Measurements from ENCODE around the gene ZNF563. TPM values are rescaled to one million over a fixed set of nuclear protein-coding genes. Genes with fewer than 3 reads are reported as not detected.
"Not testable (repeated sequence)": the region's sequence is repeated elsewhere in the genome, so short reads cannot be mapped to it uniquely, and the experiment has no call there.

ZNF563 gene
- 1 to 10 TPM; 2.3 TPM for total RNA-seq

DNA sequence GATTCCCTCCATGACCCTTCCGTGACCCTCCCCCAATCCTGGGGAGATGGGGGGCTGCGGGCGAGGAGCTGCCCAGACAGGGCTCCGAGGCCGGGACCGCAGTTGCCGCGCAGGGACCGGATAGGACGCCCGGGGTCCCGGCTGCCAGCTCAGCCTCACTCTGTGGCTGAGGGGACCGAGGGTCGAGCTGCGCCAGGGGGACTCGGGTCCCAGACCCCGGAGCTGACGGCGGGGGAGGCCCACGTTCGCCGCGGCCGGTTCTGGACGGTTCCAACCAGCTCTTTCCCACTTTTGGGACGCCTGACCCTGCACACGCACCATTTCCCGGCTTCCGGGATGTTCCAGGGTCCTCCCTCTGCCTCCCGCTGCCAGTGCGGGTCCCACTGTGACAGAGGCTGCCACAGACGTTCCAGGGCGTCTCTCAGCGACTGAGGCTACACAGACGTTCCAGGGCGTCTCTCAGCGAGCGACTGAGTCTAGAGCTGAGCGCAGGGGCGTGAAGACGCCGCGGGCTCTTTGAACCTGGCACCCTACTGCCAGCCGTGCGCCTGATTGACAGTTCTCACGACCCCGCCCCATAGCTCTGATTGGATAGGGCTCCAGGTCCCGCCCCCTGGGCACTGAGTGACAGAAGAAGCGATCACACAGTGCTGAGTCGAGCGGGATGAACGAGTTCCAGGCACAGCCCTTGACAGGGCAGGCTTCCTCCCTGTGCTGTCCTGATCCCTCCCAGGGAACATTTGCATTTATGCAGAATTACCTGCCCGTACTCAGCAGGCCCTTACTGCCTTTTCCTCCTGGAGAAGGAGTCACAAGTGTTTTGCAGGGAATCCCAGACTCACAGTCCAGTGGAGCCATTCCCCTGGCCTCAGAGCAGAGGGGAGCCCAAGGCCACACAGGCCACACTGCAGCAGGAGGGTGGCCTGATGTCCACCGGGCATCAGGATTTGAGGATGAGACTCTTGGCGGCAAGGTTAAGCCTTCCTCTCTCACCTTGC, at the start of gene ZNF563:
TSS of gene ZNF563 (minus strand) at position 472 of the 998 bp plus-strand sequence. CDS start at position 321, 151 bp downstream.
- H3K27me3 Mint-ChIP-seq = no peaks in the 10 kb centered on the region
- peak; percentile 100 for ATAC-seq

DNA sequence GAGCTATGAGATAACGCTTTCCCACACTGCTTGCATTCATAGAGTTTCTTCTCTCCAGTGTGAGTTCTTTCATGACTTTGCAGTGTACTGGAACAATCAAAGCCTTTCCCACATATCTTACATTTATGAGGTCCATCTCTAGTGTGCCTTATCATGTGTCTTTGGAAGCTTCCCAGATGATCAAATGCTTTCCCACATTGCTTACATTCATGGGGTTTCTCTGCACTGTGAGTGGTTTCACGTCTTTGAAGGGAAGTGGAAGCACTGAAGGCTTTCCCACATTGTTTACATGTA, 47.0 kb upstream of the ZNF563 start:
- H3K4me1 Mint-ChIP-seq (ENCODE audit: low read depth in 2 of 2) = no peaks in the 10 kb centered on the region

More for the DNA sequence above, at the start of gene ZNF563:
- peaks cover 16 to 19% of the 10 kb centered on the region in 2 donors for H3K4me1 Mint-ChIP-seq (ENCODE audit: low read depth in 2 of 2)
- peak within 1 kb of the TSS; percentile 75 to 94 for H3K27ac Mint-ChIP-seq
- no peaks in the 10 kb centered on the region for H3K36me3 Mint-ChIP-seq
- peak; percentile 95 for DNase-seq (ENCODE audit: low spot score)
- no peaks in the 10 kb centered on the region for H3K9me3 Mint-ChIP-seq
- H3K4me3 Mint-ChIP-seq = peak within 1 kb of the TSS; percentile 92

DNA sequence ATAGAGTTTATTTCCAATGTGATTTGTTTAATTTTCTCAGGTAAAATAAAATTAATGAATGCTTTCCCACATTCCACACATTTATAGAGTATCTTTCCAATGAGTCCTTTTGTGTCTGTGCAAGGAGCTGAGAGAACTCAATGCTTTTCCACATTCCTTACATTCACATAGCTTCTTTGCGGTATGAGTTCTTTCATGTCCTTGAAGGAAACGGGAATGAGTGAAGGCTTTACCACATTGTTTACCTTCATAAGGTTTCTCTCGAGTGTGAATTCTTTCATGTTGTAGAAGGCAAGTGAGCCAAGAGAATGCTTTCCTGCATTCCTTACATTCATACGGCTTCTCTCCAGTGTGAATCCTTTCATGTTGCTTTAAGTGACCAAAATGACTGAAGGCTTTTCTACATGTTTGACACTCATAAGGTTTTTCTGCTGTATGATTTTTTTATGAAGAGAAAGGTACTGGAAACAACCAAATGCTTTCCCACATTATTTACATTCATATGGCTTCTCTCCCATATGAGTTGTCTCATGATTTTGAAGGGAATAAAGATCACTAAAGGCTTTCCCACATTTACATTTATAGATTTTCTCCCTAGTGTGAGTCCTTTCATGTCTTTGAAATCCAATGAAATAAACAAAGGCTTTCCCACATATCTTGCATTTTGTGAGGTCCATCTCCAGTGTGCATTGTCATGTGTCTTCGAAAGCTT, 46.5 kb upstream of the ZNF563 start:
- Mint-ChIP-seq H3K4me1 (ENCODE audit: low read depth in 2 of 2) (no peaks in the 10 kb centered on the region), H3K9me3 (peaks cover 27% of the 10 kb centered on the region), H3K4me3 (no peak overlapping the region), H3K36me3 (peaks cover 40% of the 10 kb centered on the region), H3K27ac (no peak overlapping the region), H3K27me3 (no peaks in the 10 kb centered on the region)
- no peak for DNase-seq (ENCODE audit: low spot score)
- no peak for ATAC-seq

More for the DNA sequence above, 47.0 kb upstream of the ZNF563 start:
- Mint-ChIP-seq H3K4me3 (no peak overlapping the region), H3K36me3 (peaks cover 40% of the 10 kb centered on the region), H3K9me3 (peaks cover 27% of the 10 kb centered on the region), H3K27ac (no peak overlapping the region), H3K27me3 (no peaks in the 10 kb centered on the region)
- no peak for DNase-seq (ENCODE audit: low spot score)
- ATAC-seq = no peak

DNA sequence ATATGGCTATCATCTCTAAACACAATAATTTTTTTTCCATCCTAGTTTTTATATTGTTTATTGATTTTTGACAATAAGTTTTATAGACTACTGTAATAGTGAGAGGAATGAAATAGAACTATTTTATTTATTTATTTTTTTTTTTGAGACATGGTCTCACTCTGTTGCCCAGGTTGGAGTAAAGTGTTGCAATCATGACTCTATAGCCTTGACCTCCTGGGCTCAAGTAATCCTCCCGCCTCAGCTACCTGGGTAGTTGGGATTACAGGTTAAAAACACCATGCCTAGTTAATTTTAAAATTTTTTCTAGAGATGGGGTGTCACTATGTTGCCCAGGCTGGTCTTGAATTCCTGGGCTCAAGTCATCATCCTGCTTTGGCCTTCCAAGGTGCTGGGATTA, 40.6 kb upstream of the ZNF563 start:
- H3K4me1 Mint-ChIP-seq (ENCODE audit: low read depth in 2 of 2) = no peaks in the 10 kb centered on the region
- H3K36me3 Mint-ChIP-seq = peaks cover 28% of the 10 kb centered on the region
- ATAC-seq = no peak
- H3K4me3 Mint-ChIP-seq = no peak overlapping the region
- H3K27me3 Mint-ChIP-seq = no peaks in the 10 kb centered on the region
- no peak overlapping the region for H3K27ac Mint-ChIP-seq
- DNase-seq (ENCODE audit: low spot score) = no peak
- H3K9me3 Mint-ChIP-seq = peaks cover 16% of the 10 kb centered on the region

DNA sequence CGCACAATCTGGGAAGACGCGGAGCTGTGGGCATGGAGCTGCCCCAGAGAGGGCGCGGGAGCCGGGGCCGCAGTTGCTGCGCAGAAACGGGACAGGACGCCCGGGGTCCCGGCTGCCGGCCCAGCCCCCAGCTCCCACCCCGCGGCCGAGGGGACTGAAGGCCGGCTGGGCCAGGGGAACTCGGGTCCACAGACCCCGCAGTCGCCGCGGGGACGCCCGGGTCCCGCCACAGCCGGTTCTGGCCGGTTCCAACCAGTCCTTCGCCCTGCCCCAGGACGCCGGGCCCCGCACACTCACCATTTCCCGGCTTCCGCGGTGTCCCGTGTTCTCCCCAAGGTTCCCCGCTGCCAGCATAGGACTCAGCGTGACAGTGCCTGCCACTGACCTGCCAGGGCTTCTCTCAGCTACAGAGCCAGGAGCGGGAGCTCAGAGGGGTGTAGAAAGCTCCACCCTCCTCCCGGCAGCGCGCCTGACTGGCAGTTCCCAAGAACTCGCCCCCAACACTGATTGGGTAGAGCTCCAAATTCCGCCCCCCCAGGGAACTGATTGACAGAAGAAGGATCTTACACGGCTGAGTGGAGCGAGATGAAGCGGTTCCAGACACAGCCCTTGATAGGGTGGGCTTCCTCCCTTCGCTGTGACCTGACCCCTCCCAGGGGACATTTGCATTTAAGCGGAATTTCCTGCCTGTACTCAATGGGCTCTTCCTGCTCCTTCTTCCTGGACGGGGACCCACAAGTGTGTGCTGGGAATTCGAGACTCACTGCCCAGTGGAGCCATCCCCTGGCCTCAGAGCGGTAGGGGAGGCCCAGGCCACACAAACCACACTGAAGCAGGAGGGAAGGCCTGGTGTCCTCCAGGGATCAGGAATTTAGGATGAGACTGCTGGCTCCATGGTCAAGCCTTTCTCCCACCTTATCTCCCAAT, 32.1 kb upstream of the ZNF563 start, which contains the start of gene ZNF442:
TSS of gene ZNF442 (minus strand) at position 448 of the 927 bp plus-strand sequence. CDS start 2,052 bp downstream, outside the sequence.
- H3K4me3 Mint-ChIP-seq = peak within 1 kb of the TSS; percentile 86
- peak within 1 kb of the TSS; percentile 44 to 88 for H3K27ac Mint-ChIP-seq
- H3K9me3 Mint-ChIP-seq = no peaks in the 10 kb centered on the region
- no peaks in the 10 kb centered on the region for H3K27me3 Mint-ChIP-seq
- H3K4me1 Mint-ChIP-seq (ENCODE audit: low read depth in 2 of 2) = peaks cover 11 to 17% of the 10 kb centered on the region in 2 donors
- peaks cover 5% of the 10 kb centered on the region for H3K36me3 Mint-ChIP-seq
- ATAC-seq (peak; percentile 98 to 100), DNase-seq (ENCODE audit: low spot score) (peak; percentile 92)

DNA sequence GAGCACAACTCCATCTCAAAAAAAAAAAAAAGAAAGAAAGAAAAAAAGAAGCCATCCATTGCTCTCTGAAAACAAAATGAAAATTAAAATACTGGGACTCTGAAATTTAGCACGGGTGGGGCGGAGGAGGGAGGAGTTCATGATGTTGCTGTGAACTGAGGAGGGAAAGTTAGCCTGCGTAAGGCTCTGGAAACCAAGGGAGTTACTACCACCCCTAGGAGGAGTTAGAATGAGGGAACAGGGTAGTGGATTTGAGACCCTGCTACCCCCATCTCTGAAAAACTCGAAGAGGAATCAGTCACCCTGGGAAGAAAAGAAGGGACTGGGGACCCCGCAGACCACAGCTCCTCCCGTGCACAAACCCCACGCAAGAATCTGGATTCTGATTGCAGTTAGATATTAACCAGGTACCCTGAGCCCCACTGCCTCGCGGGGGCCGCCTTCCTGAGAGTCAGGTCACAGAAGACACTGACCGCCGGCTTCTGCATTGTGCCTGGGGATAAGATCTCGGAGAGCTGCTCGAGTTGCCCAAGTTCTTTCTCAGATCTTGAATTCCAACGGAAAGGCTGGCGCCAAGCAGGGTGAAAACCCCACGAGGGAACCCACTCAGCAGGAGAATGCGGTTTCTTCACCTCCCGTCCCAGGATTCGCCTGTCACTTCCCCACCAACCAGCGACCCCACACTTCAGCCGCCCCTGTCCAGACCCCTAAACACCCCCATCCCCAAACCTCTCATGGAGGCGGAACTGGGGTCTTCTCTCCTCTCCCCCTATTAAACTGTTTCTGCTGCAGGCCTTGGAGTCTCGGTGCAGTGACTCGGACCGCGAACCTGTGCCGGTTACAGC, 31.2 kb upstream of the ZNF563 start:
- Mint-ChIP-seq H3K36me3 (peaks cover 5% of the 10 kb centered on the region), H3K4me1 (ENCODE audit: low read depth in 2 of 2) (peaks cover 11 to 17% of the 10 kb centered on the region in 2 donors), H3K27me3 (no peaks in the 10 kb centered on the region), H3K9me3 (no peaks in the 10 kb centered on the region), H3K4me3 (peak overlapping the region; percentile 86), H3K27ac (peak overlapping the region in 1 of 2 donors; percentile 66)
- DNase-seq (ENCODE audit: low spot score) = no peak
- no peak for ATAC-seq

DNA sequence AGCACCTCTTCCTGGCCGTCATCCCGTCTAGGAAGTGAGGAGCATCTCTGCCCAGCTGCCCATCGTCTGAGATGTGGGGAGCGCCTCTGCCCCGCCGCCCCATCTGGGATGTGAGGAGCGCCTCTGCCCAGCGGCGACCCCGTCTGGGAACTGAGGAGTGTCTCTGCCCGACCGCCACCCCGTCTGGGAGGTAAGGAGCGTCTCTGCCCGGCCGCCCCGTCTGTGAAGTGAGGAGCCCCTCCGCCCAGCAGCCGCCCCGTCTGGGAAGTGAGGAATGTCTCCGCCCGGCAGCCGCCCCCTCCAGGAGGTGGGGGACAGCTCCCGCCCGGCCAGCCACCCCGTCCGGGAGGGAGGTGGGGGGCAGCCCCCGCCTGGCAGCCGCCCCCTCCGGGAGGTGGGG, 28.8 kb upstream of the ZNF563 start:
- H3K9me3 Mint-ChIP-seq; H3K36me3 Mint-ChIP-seq; H3K4me3 Mint-ChIP-seq; H3K27ac Mint-ChIP-seq; DNase-seq (ENCODE audit: low spot score); ATAC-seq; H3K27me3 Mint-ChIP-seq: not testable (repeated sequence)
- peaks cover 11 to 21% of the 10 kb centered on the region in 2 donors for H3K4me1 Mint-ChIP-seq (ENCODE audit: low read depth in 2 of 2)

DNA sequence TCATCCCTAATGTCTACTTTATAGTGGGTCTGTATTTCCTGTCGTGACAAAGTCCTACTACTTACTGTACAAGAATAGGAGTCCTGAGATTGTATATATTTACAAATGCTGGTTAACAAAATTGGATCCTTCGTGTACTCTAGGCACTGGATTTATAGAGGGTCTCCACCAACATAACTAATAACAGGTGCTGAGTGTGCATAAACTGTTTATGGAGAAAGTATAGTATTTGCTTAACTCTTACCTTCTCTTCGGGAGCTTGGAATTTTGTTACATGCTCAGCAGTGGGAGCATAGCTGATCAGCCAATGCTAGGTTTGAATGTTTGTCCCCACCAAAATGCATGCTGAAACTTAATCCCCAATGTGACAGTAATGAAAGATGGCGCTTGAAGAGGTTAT, 19.9 kb upstream of the ZNF563 start:
- peaks cover 14% of the 10 kb centered on the region for H3K9me3 Mint-ChIP-seq
- DNase-seq (ENCODE audit: low spot score) = no peak
- ATAC-seq = no peak
- no peak overlapping the region for H3K4me3 Mint-ChIP-seq
- H3K4me1 Mint-ChIP-seq (ENCODE audit: low read depth in 2 of 2) = peaks cover 0 to 3% of the 10 kb centered on the region in 2 donors
- H3K27ac Mint-ChIP-seq = no peak overlapping the region
- no peaks in the 10 kb centered on the region for H3K27me3 Mint-ChIP-seq
- peaks cover 35% of the 10 kb centered on the region for H3K36me3 Mint-ChIP-seq

DNA sequence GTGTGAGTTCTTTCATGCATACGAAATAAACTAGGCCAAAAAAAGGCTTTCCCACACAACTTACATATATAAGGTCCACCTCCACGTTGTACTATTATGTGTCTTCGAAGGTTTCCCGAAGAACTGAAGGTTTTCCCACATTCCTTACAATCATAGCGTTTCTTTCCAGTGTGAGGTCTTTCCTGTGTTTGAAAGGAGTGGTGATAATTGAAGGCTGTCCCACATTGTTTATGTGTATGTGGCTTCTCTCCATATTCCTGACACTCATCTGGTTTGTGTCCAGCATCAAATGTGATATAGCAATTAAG, 17.4 kb upstream of the ZNF563 start:
- Mint-ChIP-seq H3K27me3 (no peaks in the 10 kb centered on the region), H3K4me3 (no peak overlapping the region), H3K4me1 (ENCODE audit: low read depth in 2 of 2) (no peaks in the 10 kb centered on the region), H3K27ac (no peak overlapping the region), H3K36me3 (peaks cover 35% of the 10 kb centered on the region), H3K9me3 (peaks cover 15% of the 10 kb centered on the region)
- no peak for DNase-seq (ENCODE audit: low spot score)
- ATAC-seq = no peak

DNA sequence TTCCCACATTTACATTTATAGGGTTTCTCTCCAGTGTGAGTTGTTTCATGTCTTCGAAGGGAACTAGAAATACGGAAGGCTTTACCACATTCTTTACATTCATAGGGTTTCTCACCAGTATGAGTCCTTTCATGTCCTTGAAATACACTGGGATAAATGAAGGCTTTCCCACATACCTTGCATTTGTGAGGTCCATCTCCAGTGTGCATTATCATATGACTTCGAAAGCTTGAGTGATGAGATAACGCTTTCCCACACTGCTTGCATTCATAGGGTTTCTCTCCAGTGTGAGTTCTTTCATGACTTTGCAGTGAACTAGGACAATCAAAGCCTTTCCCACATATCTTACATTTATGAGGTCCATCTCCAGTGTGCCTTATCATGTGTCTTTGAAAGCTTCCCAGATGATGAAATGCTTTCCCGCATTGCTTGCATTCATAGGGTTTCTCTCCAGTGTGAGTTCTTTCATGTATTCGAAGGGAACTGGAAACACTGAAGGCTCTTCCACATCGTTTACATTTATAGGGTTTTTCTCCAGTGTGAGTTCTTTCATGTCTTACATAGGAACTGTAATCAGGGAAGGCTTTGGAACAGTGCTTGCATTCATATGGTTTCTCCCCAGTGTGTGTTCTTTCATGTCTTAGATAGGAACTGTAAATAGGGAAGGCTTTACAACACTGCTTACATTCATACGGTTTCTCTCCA, 16.9 kb upstream of the ZNF563 start:
- peaks cover 35% of the 10 kb centered on the region for H3K36me3 Mint-ChIP-seq
- DNase-seq (ENCODE audit: low spot score) = no peak

DNA sequence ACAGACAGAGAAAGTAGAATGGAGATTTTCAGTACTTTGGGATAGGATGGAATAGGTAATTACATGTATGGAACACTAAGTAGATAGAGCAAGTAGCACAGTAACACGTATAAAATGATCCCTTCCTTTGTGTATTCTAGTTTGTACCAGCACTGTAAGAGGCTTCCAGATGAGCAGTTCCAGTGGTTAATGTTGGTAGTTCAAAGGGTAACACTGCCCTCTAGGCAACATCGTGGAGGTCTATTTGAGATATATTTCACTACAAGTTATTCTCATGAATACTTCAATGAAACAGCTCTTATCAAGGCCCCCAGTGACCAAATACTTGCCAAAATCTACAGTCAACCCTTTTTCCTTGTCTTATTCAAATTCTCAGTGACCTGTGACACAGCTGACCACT, 13.5 kb upstream of the ZNF563 start:
- Mint-ChIP-seq H3K4me3 (no peak overlapping the region), H3K4me1 (ENCODE audit: low read depth in 2 of 2) (no peaks in the 10 kb centered on the region), H3K36me3 (peaks cover 25% of the 10 kb centered on the region), H3K9me3 (peaks cover 12% of the 10 kb centered on the region), H3K27ac (no peak overlapping the region), H3K27me3 (no peaks in the 10 kb centered on the region)
- no peak for DNase-seq (ENCODE audit: low spot score)
- ATAC-seq = no peak

More for the DNA sequence above, 16.9 kb upstream of the ZNF563 start:
- no peaks in the 10 kb centered on the region for H3K4me1 Mint-ChIP-seq (ENCODE audit: low read depth in 2 of 2)
- no peak overlapping the region for H3K27ac Mint-ChIP-seq
- no peaks in the 10 kb centered on the region for H3K27me3 Mint-ChIP-seq
- H3K4me3 Mint-ChIP-seq = no peak overlapping the region
- ATAC-seq = no peak
- peaks cover 15% of the 10 kb centered on the region for H3K9me3 Mint-ChIP-seq

DNA sequence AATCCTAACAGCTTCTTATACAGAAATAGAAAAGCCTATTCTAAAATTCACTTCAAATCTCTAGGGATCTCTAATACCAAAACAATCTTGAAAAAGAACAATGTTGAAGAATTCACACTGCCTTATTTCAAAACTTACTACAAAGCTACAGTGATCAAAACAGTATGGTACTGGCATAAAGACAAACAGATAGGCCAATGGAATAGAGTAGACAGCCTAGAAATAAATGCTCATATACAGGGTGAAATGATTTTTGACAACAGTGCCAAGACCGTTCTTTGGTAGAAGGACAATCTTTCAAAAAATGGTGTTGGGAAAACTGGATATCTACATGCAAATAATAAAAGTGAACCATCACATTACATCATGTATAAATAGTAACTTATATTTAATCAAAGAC, 11.8 kb upstream of the ZNF563 start:
- ATAC-seq = no peak
- no peak for DNase-seq (ENCODE audit: low spot score)
- Mint-ChIP-seq H3K4me1 (ENCODE audit: low read depth in 2 of 2) (no peaks in the 10 kb centered on the region), H3K27ac (no peak overlapping the region), H3K27me3 (no peaks in the 10 kb centered on the region), H3K4me3 (no peak overlapping the region), H3K9me3 (peaks cover 3% of the 10 kb centered on the region), H3K36me3 (peaks cover 14% of the 10 kb centered on the region)
